T47D (cell line): ENCODE data around the gene C5orf47.
"Not testable (repeated sequence)": the region's sequence is repeated elsewhere in the genome, so short reads cannot be mapped to it uniquely, and the experiment has no call there.

Source experiments
- DNase-seq, 2 experiments: peaks; one replicate each; pipeline versions ENCODE4 v3.0.0 to v3.0.0-alpha.2; 2011 to 2012; ENCODE audit warnings: low read depth in 1 of 2, low spot score in 1 of 2
- JUND ChIP-seq: IDR thresholded peaks from 2 replicates; pipeline ENCODE4 v1.6.1; 2012; ENCODE audit warnings: low read depth
- in situ Hi-C: cut with HindIII; loops from 2 replicates; pipeline ENCODE4 v1.10.0; 2016; ENCODE audit warnings: low sequenced_read_pairs, low pct_unique_long_range_greater_than_20kb

Gene C5orf47

DNA sequence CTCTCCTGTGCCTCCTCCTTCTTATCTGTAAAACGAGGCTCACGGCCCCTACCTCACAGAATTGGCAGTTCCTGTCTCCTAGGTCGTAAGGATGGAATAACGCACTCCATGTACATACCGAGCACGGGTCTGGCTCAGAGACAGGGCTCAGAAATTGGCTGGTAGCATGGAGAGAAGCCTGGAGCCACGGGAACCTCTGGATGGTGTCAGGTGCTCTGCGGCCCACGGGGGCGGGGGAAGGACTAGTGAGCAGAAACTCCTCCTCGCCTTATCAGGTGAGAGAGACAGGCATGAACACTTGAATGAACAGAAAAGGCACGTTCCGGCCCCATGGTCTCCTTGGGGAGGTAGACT lies 15.4 kb upstream of the C5orf47 start:
- in situ Hi-C loops, result no loop called here
- DNase-seq, result peak; percentile 33 to 36
- TF ChIP-seq JUND, result no peak

DNA sequence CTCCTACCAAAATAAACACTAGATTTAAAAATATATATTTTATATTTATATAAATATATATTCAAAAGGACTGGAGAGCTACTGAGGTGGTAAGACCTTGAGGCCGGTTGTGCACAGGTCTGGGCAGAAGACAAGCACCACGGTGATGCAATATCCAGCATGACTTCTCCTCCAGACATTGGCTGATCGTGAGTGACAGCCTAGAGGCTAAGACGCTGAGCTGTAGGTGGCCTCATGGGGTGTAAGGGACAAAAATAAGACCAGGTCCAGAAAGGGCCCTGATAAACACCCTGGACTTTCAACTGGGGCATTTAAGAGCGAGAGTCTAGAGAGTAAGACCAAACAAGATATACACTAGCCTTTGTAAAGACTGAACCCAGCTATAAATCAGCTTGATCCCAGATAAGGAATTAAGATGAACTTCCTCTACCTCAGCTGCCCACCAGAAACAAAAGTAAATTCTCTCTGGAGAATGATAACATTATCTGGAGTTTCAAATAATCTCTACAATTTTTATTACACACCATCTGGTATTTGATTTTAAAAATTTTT lies 14.2 kb upstream of the C5orf47 start:
- peak in 1 of 2 experiments; percentile 54 for DNase-seq
- in situ Hi-C loops, result no loop called here
- no peak for TF ChIP-seq JUND

DNA sequence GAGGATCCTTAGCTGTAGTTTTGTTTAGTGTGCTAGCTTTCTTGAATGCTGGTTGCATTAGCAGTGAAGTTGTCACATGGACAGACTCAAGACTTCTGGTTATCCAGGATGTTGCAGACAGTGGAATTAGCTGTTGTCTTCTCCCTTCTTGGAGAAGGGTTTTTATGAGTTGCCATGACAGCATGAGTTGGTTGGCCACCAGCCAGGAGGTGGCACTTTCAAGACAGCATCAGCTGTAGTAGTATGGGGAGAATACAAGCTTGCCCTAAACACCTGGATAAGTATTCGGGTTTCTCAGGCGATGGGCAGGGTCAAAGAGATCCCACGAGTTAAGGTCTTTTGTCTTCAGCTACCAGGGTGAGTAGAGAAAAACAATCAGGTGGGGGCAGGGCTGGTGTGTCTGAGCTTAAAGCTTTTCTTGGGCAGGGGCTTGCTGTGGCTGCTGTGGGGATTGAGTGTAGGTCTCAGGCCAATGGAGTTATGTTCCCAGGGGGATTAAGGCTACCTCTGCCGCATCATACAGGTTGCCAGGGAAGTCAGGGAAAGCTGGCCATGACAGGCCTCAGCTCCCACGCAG lies 7.7 kb upstream of the C5orf47 start:
- in situ Hi-C loops, result no loop called here
- DNase-seq, result no peak
- no peak for TF ChIP-seq JUND

DNA sequence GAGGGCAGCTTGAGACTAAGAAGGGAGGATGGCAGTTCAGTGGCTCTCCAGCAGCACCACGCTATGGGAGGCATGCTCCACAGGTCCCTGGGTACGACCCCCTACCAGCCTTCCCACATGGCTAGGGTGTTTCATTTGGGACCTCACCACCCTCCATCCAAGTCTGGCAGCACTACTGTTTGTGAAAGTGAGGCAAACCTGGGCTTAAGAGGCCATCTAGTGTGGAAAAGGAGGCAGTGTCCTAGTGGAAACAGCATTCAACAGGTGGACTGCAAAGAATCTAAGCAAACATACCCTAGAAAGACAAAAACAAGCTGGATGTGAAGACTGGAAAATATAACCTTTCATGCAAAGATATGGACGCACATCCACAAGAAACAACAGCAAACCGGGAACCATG lies 4.8 kb upstream of the C5orf47 start:
- in situ Hi-C loops, result no loop called here
- peak; percentile 45 to 83 for DNase-seq
- no peak for TF ChIP-seq JUND

DNA sequence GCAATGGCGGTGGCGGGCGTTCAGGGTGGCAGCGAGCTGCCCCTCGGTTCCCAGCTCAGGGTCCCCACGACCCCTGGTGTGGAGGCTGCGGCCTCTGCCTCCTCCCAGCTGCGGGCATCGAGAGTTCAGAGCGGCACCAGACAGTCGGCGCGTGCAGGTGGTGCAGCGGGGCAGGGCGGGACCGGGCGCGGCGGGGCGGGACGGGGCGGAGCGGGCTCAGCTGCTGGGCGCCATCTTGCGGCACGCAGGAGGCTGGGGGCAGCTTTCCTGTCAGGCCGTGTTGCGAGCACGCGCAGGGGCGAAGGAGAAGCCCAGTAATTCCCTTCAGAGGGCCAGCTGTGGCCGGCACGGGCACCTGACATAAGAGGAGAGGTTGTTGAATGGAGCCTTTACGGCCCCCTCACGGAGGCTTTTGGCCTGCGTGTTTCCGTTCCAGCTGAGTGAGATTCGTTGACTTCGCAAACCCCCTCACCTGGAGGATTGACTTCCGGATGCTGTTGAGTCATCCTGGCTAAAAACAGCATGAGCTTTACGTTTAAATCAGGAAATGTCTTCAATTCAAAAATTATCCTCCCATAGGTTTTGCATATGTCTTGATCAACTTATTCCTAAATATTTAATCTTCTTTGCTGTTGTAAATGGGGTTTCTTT lies 587 bp downstream of the C5orf47 start:
- in situ Hi-C loops, result no loop called here
- DNase-seq, result no peak
- no peak for TF ChIP-seq JUND

DNA sequence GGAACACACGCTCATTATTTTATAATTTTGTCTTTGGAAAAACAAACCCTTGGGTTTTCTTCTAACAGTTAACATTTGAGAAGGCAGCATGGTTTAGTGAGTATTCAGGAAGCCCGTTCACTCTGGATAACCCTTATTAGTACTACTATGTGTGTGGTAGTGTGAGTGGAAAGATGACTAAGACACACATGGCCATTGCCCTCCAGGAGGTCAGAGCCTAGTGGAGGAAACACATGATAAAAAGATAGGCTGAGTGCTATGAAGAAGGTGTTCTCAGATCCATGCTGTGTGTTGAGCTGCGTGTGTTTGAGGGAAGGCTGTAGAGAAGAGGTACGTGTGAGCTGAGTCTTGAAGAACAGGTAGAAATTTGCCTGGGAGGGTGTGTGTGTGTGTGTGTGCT lies 8.4 kb downstream of the C5orf47 start:
- no peak for TF ChIP-seq JUND
- in situ Hi-C loops, result no loop called here
- DNase-seq, result no peak

DNA sequence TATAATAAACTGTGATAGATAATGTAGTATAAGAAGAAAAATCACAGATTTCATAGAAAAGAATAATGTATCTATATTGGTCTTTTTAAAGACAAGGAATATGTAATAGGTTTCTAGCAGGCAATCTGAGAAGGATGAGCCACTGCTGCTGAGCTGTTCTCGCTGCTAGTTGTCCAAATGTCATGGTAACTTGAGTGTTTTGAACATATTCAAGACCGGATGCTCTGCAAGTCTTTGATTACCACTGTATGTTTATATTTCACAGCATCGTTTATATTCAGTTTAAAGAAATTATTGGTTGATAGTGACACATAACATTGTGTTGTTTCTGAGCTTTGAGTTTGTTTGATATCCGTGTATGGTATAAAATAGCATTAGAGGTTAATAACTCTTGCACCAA lies 9.6 kb downstream of the C5orf47 start:
- no peak for TF ChIP-seq JUND
- DNase-seq, result no peak
- in situ Hi-C loops, result no loop called here

DNA sequence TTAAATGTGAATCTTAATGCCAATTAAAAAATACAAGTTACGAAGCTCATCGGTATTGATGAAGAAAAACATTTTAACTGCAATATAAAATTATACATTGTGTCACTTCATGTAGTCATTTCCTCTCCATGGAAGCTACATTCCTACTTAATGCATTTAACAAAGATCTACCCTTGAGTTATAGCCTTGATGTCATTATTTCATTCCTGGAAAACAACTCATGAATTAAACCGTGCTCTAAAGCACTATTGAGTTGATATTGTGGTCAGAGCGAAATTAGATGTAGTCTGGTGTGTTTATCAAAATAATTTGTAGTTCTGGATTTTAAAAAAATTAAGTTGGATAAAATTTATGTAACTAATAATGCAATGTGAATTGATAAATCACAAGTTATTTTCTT lies 11.1 kb downstream of the C5orf47 start:
- in situ Hi-C loops, result no loop called here

DNA sequence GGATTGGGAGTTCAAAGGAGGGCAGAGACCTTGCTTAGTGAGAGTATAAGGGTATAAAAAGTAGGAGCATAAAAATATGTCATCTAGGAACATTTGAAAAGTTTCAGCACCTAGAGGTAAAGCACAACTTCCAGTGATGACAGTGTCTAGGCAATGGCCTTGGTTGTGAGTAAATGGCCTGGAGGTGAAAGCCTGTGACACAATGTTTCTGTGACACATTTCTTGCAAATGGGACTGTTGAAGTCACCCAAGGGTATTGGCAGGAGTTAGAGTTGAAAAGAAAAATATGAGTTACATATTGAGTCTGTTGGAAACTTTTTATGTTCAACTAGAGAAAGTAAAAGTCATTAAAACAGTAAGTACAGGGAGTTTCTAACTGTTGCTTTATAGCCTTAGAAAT lies 14.8 kb downstream of the C5orf47 start:
- peak in 1 of 2 experiments; percentile 5 for DNase-seq

More for the DNA sequence above, 11.1 kb downstream of the C5orf47 start:
- DNase-seq, result no peak
- TF ChIP-seq JUND, result no peak

DNA sequence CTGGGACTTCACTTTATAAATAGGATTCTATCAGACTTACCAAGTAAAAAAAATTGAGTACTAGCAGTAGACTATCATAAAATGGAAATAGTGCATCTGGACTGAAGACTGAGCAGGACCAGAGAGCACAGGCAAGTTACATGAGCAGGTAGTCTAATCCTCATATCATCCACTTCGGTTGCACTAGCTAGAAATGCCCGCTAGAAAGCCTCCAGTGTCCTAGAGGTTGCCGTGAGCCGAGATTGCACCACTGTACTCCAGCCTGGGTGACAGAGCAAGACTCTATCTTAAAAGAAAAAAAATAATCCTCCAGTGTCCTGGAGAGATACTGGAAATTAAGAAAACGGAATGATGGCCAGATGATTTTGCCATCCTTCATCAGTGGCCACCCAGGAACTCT lies 20.0 kb downstream of the C5orf47 start:
- no peak for DNase-seq
- TF ChIP-seq JUND, result no peak
- in situ Hi-C loops, result no loop called here

More for the DNA sequence above, 14.8 kb downstream of the C5orf47 start:
- TF ChIP-seq JUND, result no peak
- in situ Hi-C loops, result no loop called here

DNA sequence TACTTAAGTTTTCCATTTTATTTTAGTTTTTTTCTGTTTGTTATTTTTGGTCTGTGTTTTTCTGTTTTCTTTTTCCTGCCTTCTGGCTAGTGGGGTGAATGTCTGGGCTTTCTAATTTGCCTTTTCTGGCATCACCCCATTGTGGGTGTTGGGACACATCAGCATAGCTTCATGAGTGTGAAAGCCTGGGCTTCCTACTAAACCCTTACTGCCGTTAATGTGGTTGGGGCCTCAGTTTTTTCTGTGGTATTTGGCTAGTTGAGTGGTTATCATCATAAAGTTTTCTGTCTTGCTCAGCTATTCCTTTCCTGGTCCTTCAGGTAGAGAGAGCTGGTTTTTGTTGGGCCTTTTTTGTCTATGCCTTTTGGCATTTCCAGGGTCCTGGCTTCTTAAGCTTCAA lies 21.4 kb downstream of the C5orf47 start:
- in situ Hi-C loops, result no loop called here
- TF ChIP-seq JUND, result no peak
- DNase-seq, result no peak

DNA sequence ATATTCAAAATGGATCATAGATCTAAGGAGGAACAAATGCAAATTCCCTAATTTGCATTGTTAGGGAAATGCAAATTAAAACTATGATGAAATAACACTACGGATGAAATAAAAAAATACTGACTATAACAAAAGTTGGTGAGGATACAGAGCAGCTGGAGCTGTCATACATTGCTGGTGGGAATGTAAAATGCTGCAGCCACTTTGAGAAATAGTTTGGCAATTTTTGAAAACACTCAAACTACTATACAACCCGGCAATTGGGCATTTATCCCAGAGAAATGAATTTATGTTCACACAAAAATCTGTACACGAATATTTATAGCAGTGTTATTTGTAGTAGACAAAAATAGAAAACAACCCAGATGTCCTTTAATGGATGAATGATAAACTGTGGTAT lies 22.5 kb downstream of the C5orf47 start:
- no peak for TF ChIP-seq JUND

DNA sequence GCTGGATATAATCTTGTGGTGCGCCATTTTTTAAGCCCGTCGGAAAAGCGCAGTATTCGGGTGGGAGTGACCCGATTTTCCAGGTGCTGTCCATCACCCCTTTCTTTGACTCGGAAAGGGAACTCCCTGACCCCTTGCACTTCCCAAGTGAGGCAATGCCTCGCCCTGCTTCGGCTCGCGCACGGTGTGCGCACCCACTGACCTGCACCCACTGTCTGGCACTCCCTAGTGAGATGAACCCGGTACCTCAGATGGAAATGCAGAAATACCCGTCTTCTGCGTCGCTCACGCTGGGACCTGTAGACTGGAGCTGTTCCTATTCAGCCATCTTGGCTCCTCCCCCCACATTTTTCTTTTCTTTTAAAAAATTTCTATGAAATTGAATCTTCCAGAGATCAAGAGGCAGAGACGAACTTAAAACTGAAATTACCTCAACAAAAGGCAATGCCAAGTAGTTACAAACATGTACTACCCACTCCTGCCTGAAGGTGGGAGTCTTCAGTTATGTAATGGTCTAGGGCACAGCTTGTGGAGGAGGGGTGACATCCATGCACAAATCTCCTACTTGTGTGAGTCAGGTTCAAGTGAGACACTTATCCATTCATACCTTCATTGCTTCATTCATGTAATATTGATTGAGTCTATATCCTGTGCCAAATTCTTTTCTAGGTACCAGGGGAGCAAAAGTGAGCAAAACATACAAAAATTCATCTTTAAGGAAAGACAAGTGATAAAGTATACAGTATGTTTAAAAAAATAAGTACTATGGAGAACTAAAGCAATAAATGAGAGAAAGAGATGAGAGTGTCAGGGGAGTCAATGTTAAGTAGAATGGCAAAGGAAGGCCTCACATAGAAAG lies 31.3 kb downstream of the C5orf47 start:
- peak; percentile 41 to 86 for DNase-seq

More for the DNA sequence above, 22.5 kb downstream of the C5orf47 start:
- in situ Hi-C loops, result no loop called here
- DNase-seq, result no peak

More for the DNA sequence above, 31.3 kb downstream of the C5orf47 start:
- in situ Hi-C loops, result not testable (repeated sequence)
